HepG2 (cell line): Measurements from ENCODE around the gene SPPL3. TPM values are rescaled to one million over a fixed set of nuclear protein-coding genes. Genes with fewer than 3 reads are reported as not detected.

ENCODE experiments used
- ATAC-seq: fragments of 200-7000 bp; cut with Tn5 transposase; 3 replicates; pipeline ENCODE4 v1.9.1; 2020; ENCODE audit warnings: mild to moderate bottlenecking, moderate library complexity
- BruUV-seq: library from RNA; stranded (reverse); fragments of 400-500 nt; replicated peaks from 2 replicates; lab custom pipeline; 2021; lab: Mats Ljungman, UMichigan
- CTCF ChIA-PET: fragments of 300-600 bp; formaldehyde crosslinking; extraction: SDS; loops from one replicate; lab custom pipeline; 2021; ENCODE audit warnings: low total read pairs, inconsistent platforms, low intra/inter-chr PET ratio; lab: Yijun Ruan, JAX
- POLR2A ChIA-PET: fragments of 350-600 bp; sonication (Branson Sonifier 250); formaldehyde crosslinking; loops from one replicate; lab custom pipeline; 2020; ENCODE audit warnings: antibody characterized with exemption, inconsistent platforms; lab: Yijun Ruan, JAX
- DNase-seq: peaks from one replicate; pipeline ENCODE4 v3.0.0-alpha.2; 2015; ENCODE audit warnings: low spot score
- FAIRE-seq: peaks from 3 replicates; lab custom pipeline; 2011; peaks lifted over from hg19 to GRCh38; lab: Jason Lieb, UNC
- H2AFZ ChIP-seq: one replicate; pipeline ENCODE4 v1.6.1; 2011; ENCODE audit warnings: low read length, inconsistent platforms
- H3K27ac ChIP-seq: fragments of 300-600 bp; 3 replicates; pipeline ENCODE4 v1.8.0; 2011; ENCODE audit warnings: mixed run types, mild to moderate bottlenecking, mixed read lengths, low read length, inconsistent platforms; ENCODE audit not compliant: insufficient read depth; ENCODE audit errors: extremely low read length
- H3K27me3 ChIP-seq, 2 experiments: fragments of 200-600 bp in 1 of 2; 2 replicates in 1 of 2; 3 replicates in 1 of 2; pipeline versions ENCODE4 v1.6.0 to v1.8.0; 2011; ENCODE audit warnings: low read length in 2 of 2, mild to moderate bottlenecking in 2 of 2, moderate library complexity in 2 of 2, inconsistent platforms in 1 of 2; ENCODE audit not compliant: insufficient read depth in 2 of 2, control insufficient read depth in 1 of 2
- H3K36me3 ChIP-seq, 2 experiments: fragments of 200-600 bp in 1 of 2; replicated peaks in 1 of 2; 2 replicates in 1 of 2; 3 replicates in 1 of 2; pipeline versions ENCODE4 v1.5.1 to v1.8.0; 2011; ENCODE audit warnings: low read length in 2 of 2, inconsistent platforms in 1 of 2; ENCODE audit not compliant: insufficient read depth in 2 of 2, control insufficient read depth in 1 of 2
- H3K4me1 ChIP-seq: 2 replicates; pipeline ENCODE4 v1.5.1; 2012; ENCODE audit warnings: low read length, inconsistent platforms; ENCODE audit not compliant: insufficient read depth
- H3K4me2 ChIP-seq: 2 replicates; pipeline ENCODE4 v1.6.0; 2011; ENCODE audit warnings: low read depth, low read length, inconsistent platforms
- H3K4me3 ChIP-seq, 3 experiments: fragments of 200-600 bp in 1 of 3; sonication (generic), shearing (Covaris generic) in 1 of 3; replicated peaks in 1 of 3; 2 replicates each; pipeline ENCODE4 v1.5.1; 2011 to 2016; ENCODE audit warnings: low read length in 3 of 3, inconsistent platforms in 2 of 3, low read depth in 2 of 3, mild to moderate bottlenecking in 2 of 3, control low read depth in 1 of 3, mixed read lengths in 1 of 3; ENCODE audit not compliant: insufficient read depth in 1 of 3
- H3K79me2 ChIP-seq: one replicate; pipeline ENCODE4 v1.6.1; 2011; ENCODE audit warnings: low read length, inconsistent platforms; ENCODE audit not compliant: insufficient read depth
- H3K9ac ChIP-seq: 2 replicates; pipeline ENCODE4 v1.6.0; 2011; ENCODE audit warnings: mild to moderate bottlenecking, low read depth, low read length, inconsistent platforms; ENCODE audit not compliant: insufficient read depth
- H3K9me3 ChIP-seq: 2 replicates; pipeline ENCODE4 v1.5.1; 2012; ENCODE audit warnings: mild to moderate bottlenecking, low read length
- H4K20me1 ChIP-seq: 2 replicates; pipeline ENCODE4 v1.6.0; 2011; ENCODE audit warnings: inconsistent platforms, mild to moderate bottlenecking, low read length, moderate library complexity; ENCODE audit not compliant: insufficient read depth
- ARHGAP35 ChIP-seq: sonication (generic); formaldehyde crosslinking; IDR thresholded peaks from 2 replicates; pipeline ENCODE4 v1.9.0; 2022; ENCODE audit warnings: mild to moderate bottlenecking, inconsistent platforms, moderate library complexity, missing genetic modification reagents, borderline replicate concordance
- ARNT2 ChIP-seq: sonication (generic); formaldehyde crosslinking; IDR thresholded peaks from 2 replicates; pipeline ENCODE4 v1.8.0; 2022; ENCODE audit warnings: mild to moderate bottlenecking, low read depth, missing genetic modification reagents, moderate library complexity
- DMTF1 ChIP-seq: sonication (generic); formaldehyde crosslinking; IDR thresholded peaks from 2 replicates; pipeline ENCODE4 v1.4.0; 2020; ENCODE audit warnings: mild to moderate bottlenecking, missing genetic modification reagents
- FUBP1 ChIP-seq: sonication (generic); formaldehyde crosslinking; IDR thresholded peaks from 2 replicates; pipeline ENCODE4 v1.5.1; 2020; ENCODE audit warnings: missing genetic modification reagents, mild to moderate bottlenecking, borderline replicate concordance
- KMT2A ChIP-seq: sonication (generic); formaldehyde crosslinking; IDR thresholded peaks from 2 replicates; pipeline ENCODE4 v1.4.0; 2020; ENCODE audit warnings: missing genetic modification reagents
- MTA1 ChIP-seq: sonication (generic); formaldehyde crosslinking; IDR thresholded peaks from 2 replicates; pipeline ENCODE4 v1.4.0; 2020; ENCODE audit warnings: missing genetic modification reagents, mild to moderate bottlenecking, borderline replicate concordance
- NFIB ChIP-seq: sonication (generic); formaldehyde crosslinking; IDR thresholded peaks from 2 replicates; pipeline ENCODE4 v1.9.0; 2021; ENCODE audit warnings: missing genetic modification reagents, mild to moderate bottlenecking, borderline replicate concordance
- SAFB2 ChIP-seq: sonication (generic); formaldehyde crosslinking; IDR thresholded peaks from 2 replicates; pipeline ENCODE4 v1.5.1; 2020; ENCODE audit warnings: missing genetic modification reagents, low read depth, mild to moderate bottlenecking, borderline replicate concordance
- SMYD3 ChIP-seq: sonication (generic); formaldehyde crosslinking; IDR thresholded peaks from 2 replicates; pipeline ENCODE4 v1.8.1; 2023; ENCODE audit warnings: mild to moderate bottlenecking, missing genetic modification reagents
- SOX5 ChIP-seq: IDR thresholded peaks from 2 replicates; pipeline ENCODE4 v1.6.1; 2016; ENCODE audit warnings: borderline replicate concordance
- ZNF234 ChIP-seq: sonication (generic); formaldehyde crosslinking; conservative IDR thresholded peaks from 2 replicates; pipeline ENCODE4 v1.5.1; 2020; ENCODE audit warnings: mild to moderate bottlenecking, missing genetic modification reagents
- ZNF256 ChIP-seq: sonication (generic); formaldehyde crosslinking; conservative IDR thresholded peaks from 2 replicates; pipeline ENCODE4 v1.4.0; 2020; ENCODE audit warnings: missing genetic modification reagents
- ZNF326 ChIP-seq: sonication (generic); formaldehyde crosslinking; IDR thresholded peaks from 2 replicates; pipeline ENCODE4 v1.4.0; 2020; ENCODE audit warnings: missing genetic modification reagents, borderline replicate concordance
- ZNF34 ChIP-seq: sonication (generic); formaldehyde crosslinking; IDR thresholded peaks from 2 replicates; pipeline ENCODE4 v1.4.0; 2020; ENCODE audit warnings: mild to moderate bottlenecking, missing genetic modification reagents, borderline replicate concordance
- ZNF589 ChIP-seq: sonication (generic); formaldehyde crosslinking; conservative IDR thresholded peaks from 2 replicates; pipeline ENCODE4 v1.8.0; 2022; ENCODE audit warnings: mild to moderate bottlenecking, moderate library complexity, missing genetic modification reagents
- ZNF605 ChIP-seq: sonication (generic); formaldehyde crosslinking; IDR thresholded peaks from 2 replicates; pipeline ENCODE4 v1.8.0; 2022; ENCODE audit warnings: mild to moderate bottlenecking, missing genetic modification reagents
- ZNF607 ChIP-seq: sonication (generic); formaldehyde crosslinking; IDR thresholded peaks from 2 replicates; pipeline ENCODE4 v1.5.1; 2020; ENCODE audit warnings: missing genetic modification reagents, mild to moderate bottlenecking, borderline replicate concordance
- ZNF629 ChIP-seq: sonication (generic); formaldehyde crosslinking; conservative IDR thresholded peaks from 2 replicates; pipeline ENCODE4 v1.5.0; 2020; ENCODE audit warnings: missing genetic modification reagents
- WGBS: methylation state at CpG from one replicate; pipeline ENCODE4 v1.1.6; 2017; ENCODE audit warnings: low lambda C conversion rate; 5-methylcytosine and 5-hydroxymethylcytosine counted together
- in situ Hi-C: cut with HindIII; loops from 2 replicates; pipeline ENCODE4 v1.10.0; 2017; ENCODE audit warnings: low pct_unique_long_range_greater_than_20kb; ENCODE audit not compliant: extremely low pct_ligation_motif_present
- intact Hi-C: fragments of 100-400 bp; cut with micrococcal nuclease; formaldehyde crosslinking; loops from one replicate; pipeline ENCODE4 v1.10.0; 2022; ENCODE audit not compliant: unreplicated experiment
- polyA plus RNA-seq, 8 experiments: library from polyadenylated mRNA; depleted of rRNA in 3 of 8; stranded (reverse) in 7 of 8; unstranded in 1 of 8; fragments of >200 nt; fragmentation: Illumina TruSeq in 4 of 8; extraction: Trizol in 4 of 8; gene quantifications; 2 replicates each; pipeline versions ENCODE4 v1.2.1 to v1.2.3, GENCODE V29; 2011 to 2016; ENCODE audit warnings: low read depth in 4 of 8, missing spikeins in 1 of 8, mixed read lengths in 1 of 8; ENCODE audit not compliant: insufficient read depth in 1 of 8
- total RNA-seq, 5 experiments: library from RNA; depleted of rRNA; stranded (reverse); fragments of >200 nt; fragmentation: Illumina TruSeq; extraction: Trizol; gene quantifications; 2 replicates each; pipeline ENCODE4 v1.2.3, GENCODE V29; 2016; ENCODE audit warnings: low read depth in 1 of 5

SPPL3 gene
- total and polyA plus RNA-seq, 2 of the 13 experiments (the other 11 are each of a cell fraction or from before 2014, with no cell fraction given), result 8.9 to 9.1 TPM

- DNase-seq (no peak), FAIRE-seq (no peak), ATAC-seq (no peak)
- H3K27me3 ChIP-seq, result no peaks in the 10 kb centered on the region; a peak in 1 of 5 replicates
- WGBS, result 37% methylated on average over 3 of the region's 3 CpGs
- ChIA-PET POLR2A (interaction anchor here (2.2 kb wide), 1 partner anchor 21 kb away, joined by 8 read pairs; no protein-coding TSS in a partner anchor), CTCF (no interaction called here)
- H3K4me2 ChIP-seq, result no peak overlapping the region
- no peak overlapping the region for H3K27ac ChIP-seq
- intact Hi-C loops, result no loop called here
- 0 out of 2 replicates have a peak, but pooled peaks cover 3% of the 10 kb centered on the region for H4K20me1 ChIP-seq
- BruUV-seq, result no TSS peak
- H3K4me3 ChIP-seq, result no peak overlapping the region
- no peak overlapping the region for H2AFZ ChIP-seq
- H3K9ac ChIP-seq, result no peak overlapping the region
- H3K4me1 ChIP-seq, result peaks cover 47% of the 10 kb centered on the region
- H3K9me3 ChIP-seq, result no peaks in the 10 kb centered on the region
- no peaks in the 10 kb centered on the region for H3K79me2 ChIP-seq
- no peak for TF ChIP-seq NFIB
- TF ChIP-seq ZNF629 (CRISPR knock-in tag), result no peak
- no peak for TF ChIP-seq FUBP1 (CRISPR knock-in tag)
- TF ChIP-seq SMYD3, result no peak
- TF ChIP-seq SOX5, result no peak
- TF ChIP-seq ZNF326, result no peak
- TF ChIP-seq ZNF234 (CRISPR knock-in tag), result no peak
- TF ChIP-seq ZNF34 (CRISPR knock-in tag), result no peak
- TF ChIP-seq ZNF607 (CRISPR knock-in tag), result no peak
- no peak for TF ChIP-seq ZNF256
- no peak for TF ChIP-seq ARHGAP35 (CRISPR knock-in tag)
- TF ChIP-seq KMT2A (CRISPR knock-in tag), result no peak
- TF ChIP-seq ZNF605 (CRISPR knock-in tag), result no peak
- no peak for TF ChIP-seq ZNF589 (CRISPR knock-in tag)
- TF ChIP-seq MTA1 (CRISPR knock-in tag), result no peak
- no peak for TF ChIP-seq DMTF1 (CRISPR knock-in tag)
- no peak for TF ChIP-seq ARNT2 (CRISPR knock-in tag)
- no peak for TF ChIP-seq SAFB2
- in situ Hi-C loops, result no loop called here
- H3K36me3 ChIP-seq, result no peaks in the 10 kb centered on the region
Measured at GRCh38 chr12:120938496-120938895, 34.3 kb upstream of the SPPL3 start.
